ENCODE data around the gene SPAG6. TPM values are rescaled to one million over a fixed set of nuclear protein-coding genes. Genes with fewer than 3 reads are reported as not detected.

SPAG6 gene
- total RNA-seq, 6 donors from 2014 or later, result 0.74 to 44.1 (median 8.7) TPM

GRCh38 chr10:22427101-22427500 is 81.8 kb downstream of the SPAG6 start:
- DNase-seq (no peak), ATAC-seq (ENCODE audit: low FRiP score in 2 of 2) (peak in 1 of 2 donors; percentile 62)
- H3K4me3 ChIP-seq, result no peak overlapping the region
- no peaks in the 10 kb centered on the region for H3K36me3 ChIP-seq
- H3K4me1 ChIP-seq, result peaks cover 4 to 9% (median 7%) of the 10 kb centered on the region in 4 donors
- H3K27me3 ChIP-seq, result no peaks in the 10 kb centered on the region
- TF ChIP-seq EP300 (IDR thresholded peaks at IDR 0.05) (no peak), POLR2AphosphoS5 (IDR thresholded peaks at IDR 0.05) (no peak), CTCF (IDR thresholded peaks at IDR 0.05) (no peak), POLR2A (IDR thresholded peaks at IDR 0.05) (no peak)
- H3K27ac ChIP-seq, result no peak overlapping the region
- WGBS, 2 donors, result 59 to 66% methylated on average over 3 of the region's 3 CpGs
- no peaks in the 10 kb centered on the region for H3K9me3 ChIP-seq

DNA sequence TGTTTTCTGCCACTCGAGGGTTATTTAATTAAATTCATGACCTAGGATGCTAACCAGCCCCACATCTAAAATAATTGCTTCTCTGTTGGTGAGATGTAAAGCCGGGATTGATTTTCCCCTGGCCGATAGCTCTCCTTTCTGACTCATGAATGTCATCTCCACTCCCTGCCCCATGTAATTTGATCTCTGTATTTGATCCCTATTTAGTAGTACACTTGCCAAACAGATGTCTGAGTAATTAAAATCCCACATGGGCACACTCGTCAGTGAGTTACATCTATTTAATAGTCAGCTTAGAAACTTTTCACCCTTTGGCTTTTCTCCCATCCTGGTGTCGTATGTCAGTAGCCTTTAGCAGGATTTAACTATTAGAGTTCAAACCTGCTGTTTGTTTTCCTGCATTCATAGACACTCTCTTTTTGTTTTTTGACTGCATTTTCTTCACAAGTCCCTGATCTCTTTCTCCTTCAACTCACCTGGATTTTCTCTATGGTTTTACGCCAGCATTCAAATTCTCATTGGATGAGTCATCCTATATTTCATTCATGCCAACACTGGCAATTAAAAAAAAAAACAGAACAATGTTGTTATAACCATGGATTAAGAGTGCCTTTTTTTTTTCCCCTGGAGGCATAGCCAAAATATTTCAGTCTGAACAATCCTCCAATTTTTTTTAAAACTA is 82.7 kb downstream of the SPAG6 start:
- Histone ChIP-seq H3K36me3 (no peaks in the 10 kb centered on the region), H3K4me3 (no peak overlapping the region), H3K27ac (no peak overlapping the region), H3K9me3 (no peaks in the 10 kb centered on the region), H3K4me1 (peaks cover 4 to 9% (median 7%) of the 10 kb centered on the region in 4 donors), H3K27me3 (no peaks in the 10 kb centered on the region)
- TF ChIP-seq POLR2AphosphoS5 (IDR thresholded peaks at IDR 0.05) (no peak), CTCF (IDR thresholded peaks at IDR 0.05) (no peak), POLR2A (IDR thresholded peaks at IDR 0.05) (no peak), EP300 (IDR thresholded peaks at IDR 0.05) (no peak)
- WGBS, 2 donors, result 39 to 49% methylated on average over 6 of the region's 6 CpGs
- no peak for DNase-seq
- peak in 1 of 2 donors; percentile 63 for ATAC-seq (ENCODE audit: low FRiP score in 2 of 2)

GRCh38 chr10:22429146-22429545 is 83.8 kb downstream of the SPAG6 start:
- Histone ChIP-seq H3K36me3 (no peaks in the 10 kb centered on the region), H3K27me3 (no peaks in the 10 kb centered on the region), H3K4me3 (no peak overlapping the region), H3K4me1 (peaks cover 4 to 9% (median 8%) of the 10 kb centered on the region in 4 donors), H3K27ac (no peak overlapping the region), H3K9me3 (no peaks in the 10 kb centered on the region)
- DNase-seq (no peak), ATAC-seq (ENCODE audit: low FRiP score in 2 of 2) (no peak)
- WGBS, 2 donors, result 72 to 80% methylated on average over 3 of the region's 3 CpGs
- TF ChIP-seq CTCF (IDR thresholded peaks at IDR 0.05) (no peak), POLR2AphosphoS5 (IDR thresholded peaks at IDR 0.05) (no peak), POLR2A (IDR thresholded peaks at IDR 0.05) (no peak), EP300 (IDR thresholded peaks at IDR 0.05) (no peak)

DNA sequence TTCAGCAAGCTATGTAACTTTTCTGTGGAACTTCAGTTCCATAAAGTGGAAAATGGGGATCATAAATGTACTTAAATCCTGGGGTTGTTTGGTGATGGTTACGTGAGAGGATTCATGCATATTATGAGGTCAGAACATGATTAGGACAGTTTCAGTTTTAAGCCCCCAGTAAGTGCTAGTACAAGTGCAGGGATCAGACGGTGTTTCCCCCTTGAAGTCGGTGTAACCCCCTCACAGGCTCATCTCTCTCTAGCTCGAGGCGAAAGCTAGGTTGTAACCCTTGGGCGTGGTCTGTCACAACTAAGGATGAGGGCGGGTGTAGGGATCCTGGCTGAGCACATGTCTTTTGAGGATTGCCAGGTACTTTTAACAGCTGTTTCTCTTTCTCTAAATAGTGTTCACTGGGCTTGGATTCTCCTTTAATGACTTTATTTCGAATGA is 84.7 kb downstream of the SPAG6 start:
- 70 to 72% methylated on average over 8 of the region's 8 CpGs for WGBS, 2 donors
- Histone ChIP-seq H3K27ac (no peak overlapping the region), H3K9me3 (no peaks in the 10 kb centered on the region), H3K36me3 (no peaks in the 10 kb centered on the region), H3K27me3 (no peaks in the 10 kb centered on the region), H3K4me3 (no peak overlapping the region), H3K4me1 (peaks cover 6 to 14% (median 11%) of the 10 kb centered on the region in 4 donors)
- TF ChIP-seq POLR2A (IDR thresholded peaks at IDR 0.05) (no peak), CTCF (IDR thresholded peaks at IDR 0.05) (no peak), EP300 (IDR thresholded peaks at IDR 0.05) (no peak), POLR2AphosphoS5 (IDR thresholded peaks at IDR 0.05) (no peak)
- DNase-seq (no peak), ATAC-seq (ENCODE audit: low FRiP score in 2 of 2) (no peak)

- Histone ChIP-seq H3K27me3 (no peaks in the 10 kb centered on the region), H3K36me3 (no peaks in the 10 kb centered on the region), H3K9me3 (no peaks in the 10 kb centered on the region), H3K4me3 (no peak overlapping the region), H3K4me1 (peaks cover 14 to 27% (median 20%) of the 10 kb centered on the region in 4 donors), H3K27ac (peak overlapping the region in 1 of 4 donors; percentile 12)
- peak in 1 of 2 donors; percentile 16 for ATAC-seq (ENCODE audit: low FRiP score in 2 of 2)
- TF ChIP-seq CTCF (IDR thresholded peaks at IDR 0.05), result no peak
- TF ChIP-seq EP300 (IDR thresholded peaks at IDR 0.05), result peak in 1 of 4 donors; percentile 61
- DNase-seq, result no peak
- WGBS, 2 donors, result 31 to 38% methylated on average over 2 of the region's 2 CpGs
Measured at GRCh38 chr10:22433875-22434274, 88.6 kb downstream of the SPAG6 start.

All from upper lobe of left lung (tissue), 6 donors.